ENCODE results near the gene ST7. TPM values are rescaled to one million over a fixed set of nuclear protein-coding genes. Genes with fewer than 3 reads are reported as not detected.

The ST7 gene
- total and polyA plus RNA-seq, 2 experiments from 2014 or later, result 9.9 to 18.3 TPM

DNA sequence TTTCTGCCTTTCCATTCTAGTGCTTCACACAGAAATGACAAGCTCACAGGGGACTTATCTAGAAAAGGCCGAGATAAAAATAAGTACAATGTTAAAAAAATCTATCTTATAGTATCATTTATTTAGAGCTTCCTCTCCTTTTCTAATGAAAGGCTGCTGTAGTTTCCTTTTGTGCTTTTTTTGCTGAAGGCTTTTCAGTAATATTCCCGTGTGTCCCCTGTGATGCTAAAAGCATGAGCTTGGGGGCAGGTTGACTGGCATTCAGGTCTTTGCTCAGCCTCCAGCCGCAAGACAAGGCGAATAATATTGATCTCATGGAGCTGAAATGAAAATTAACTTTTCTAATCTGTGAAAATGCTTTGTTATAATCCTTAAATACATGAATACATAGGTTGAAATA, 143.0 kb downstream of the ST7 start:
- Mint-ChIP-seq H3K4me1 (no peaks in the 10 kb centered on the region; the same call in 2 of the 3 replicates), H3K27ac (no peak overlapping the region), H3K27me3 (ENCODE audit: insufficient read depth, low read depth, poor library complexity) (no peaks in the 10 kb centered on the region), H3K4me3 (no peak overlapping the region), H3K36me3 (ENCODE audit: low read depth) (no peaks in the 10 kb centered on the region), H3K9me3 (no peaks in the 10 kb centered on the region)
- TF ChIP-seq STAT1 (IDR thresholded peaks at IDR 0.05; ENCODE audit: unreplicated experiment) (no peak), ZNF114 (CRISPR knock-in tag; IDR thresholded peaks at IDR 0.05) (no peak), JUNB (IDR thresholded peaks at IDR 0.05; ENCODE audit: unreplicated experiment) (no peak), POLR2AphosphoS5 (IDR thresholded peaks at IDR 0.05; ENCODE audit: low read depth) (no peak), NANOG (IDR thresholded peaks at IDR 0.05; ENCODE audit: borderline replicate concordance) (no peak), EZH2phosphoT487 (IDR thresholded peaks at IDR 0.05; ENCODE audit: unreplicated experiment) (no peak), ZNF331 (CRISPR knock-in tag; IDR thresholded peaks at IDR 0.05; ENCODE audit: low read depth) (no peak), EZH2 (IDR thresholded peaks at IDR 0.05; ENCODE audit: low read depth, unreplicated experiment) (no peak), CREB1 (CRISPR knock-in tag; IDR thresholded peaks at IDR 0.05; ENCODE audit: low read depth) (no peak)
- TF ChIP-seq, protein P1, sequence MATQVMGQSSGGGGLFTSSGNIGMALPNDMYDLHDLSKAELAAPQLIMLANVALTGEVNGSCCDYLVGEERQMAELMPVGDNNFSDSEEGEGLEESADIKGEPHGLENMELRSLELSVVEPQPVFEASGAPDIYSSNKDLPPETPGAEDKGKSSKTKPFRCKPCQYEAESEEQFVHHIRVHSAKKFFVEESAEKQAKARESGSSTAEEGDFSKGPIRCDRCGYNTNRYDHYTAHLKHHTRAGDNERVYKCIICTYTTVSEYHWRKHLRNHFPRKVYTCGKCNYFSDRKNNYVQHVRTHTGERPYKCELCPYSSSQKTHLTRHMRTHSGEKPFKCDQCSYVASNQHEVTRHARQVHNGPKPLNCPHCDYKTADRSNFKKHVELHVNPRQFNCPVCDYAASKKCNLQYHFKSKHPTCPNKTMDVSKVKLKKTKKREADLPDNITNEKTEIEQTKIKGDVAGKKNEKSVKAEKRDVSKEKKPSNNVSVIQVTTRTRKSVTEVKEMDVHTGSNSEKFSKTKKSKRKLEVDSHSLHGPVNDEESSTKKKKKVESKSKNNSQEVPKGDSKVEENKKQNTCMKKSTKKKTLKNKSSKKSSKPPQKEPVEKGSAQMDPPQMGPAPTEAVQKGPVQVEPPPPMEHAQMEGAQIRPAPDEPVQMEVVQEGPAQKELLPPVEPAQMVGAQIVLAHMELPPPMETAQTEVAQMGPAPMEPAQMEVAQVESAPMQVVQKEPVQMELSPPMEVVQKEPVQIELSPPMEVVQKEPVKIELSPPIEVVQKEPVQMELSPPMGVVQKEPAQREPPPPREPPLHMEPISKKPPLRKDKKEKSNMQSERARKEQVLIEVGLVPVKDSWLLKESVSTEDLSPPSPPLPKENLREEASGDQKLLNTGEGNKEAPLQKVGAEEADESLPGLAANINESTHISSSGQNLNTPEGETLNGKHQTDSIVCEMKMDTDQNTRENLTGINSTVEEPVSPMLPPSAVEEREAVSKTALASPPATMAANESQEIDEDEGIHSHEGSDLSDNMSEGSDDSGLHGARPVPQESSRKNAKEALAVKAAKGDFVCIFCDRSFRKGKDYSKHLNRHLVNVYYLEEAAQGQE (IDR thresholded peaks at IDR 0.05; ENCODE audit: unreplicated experiment), result no peak
- TF ChIP-seq, protein P2, sequence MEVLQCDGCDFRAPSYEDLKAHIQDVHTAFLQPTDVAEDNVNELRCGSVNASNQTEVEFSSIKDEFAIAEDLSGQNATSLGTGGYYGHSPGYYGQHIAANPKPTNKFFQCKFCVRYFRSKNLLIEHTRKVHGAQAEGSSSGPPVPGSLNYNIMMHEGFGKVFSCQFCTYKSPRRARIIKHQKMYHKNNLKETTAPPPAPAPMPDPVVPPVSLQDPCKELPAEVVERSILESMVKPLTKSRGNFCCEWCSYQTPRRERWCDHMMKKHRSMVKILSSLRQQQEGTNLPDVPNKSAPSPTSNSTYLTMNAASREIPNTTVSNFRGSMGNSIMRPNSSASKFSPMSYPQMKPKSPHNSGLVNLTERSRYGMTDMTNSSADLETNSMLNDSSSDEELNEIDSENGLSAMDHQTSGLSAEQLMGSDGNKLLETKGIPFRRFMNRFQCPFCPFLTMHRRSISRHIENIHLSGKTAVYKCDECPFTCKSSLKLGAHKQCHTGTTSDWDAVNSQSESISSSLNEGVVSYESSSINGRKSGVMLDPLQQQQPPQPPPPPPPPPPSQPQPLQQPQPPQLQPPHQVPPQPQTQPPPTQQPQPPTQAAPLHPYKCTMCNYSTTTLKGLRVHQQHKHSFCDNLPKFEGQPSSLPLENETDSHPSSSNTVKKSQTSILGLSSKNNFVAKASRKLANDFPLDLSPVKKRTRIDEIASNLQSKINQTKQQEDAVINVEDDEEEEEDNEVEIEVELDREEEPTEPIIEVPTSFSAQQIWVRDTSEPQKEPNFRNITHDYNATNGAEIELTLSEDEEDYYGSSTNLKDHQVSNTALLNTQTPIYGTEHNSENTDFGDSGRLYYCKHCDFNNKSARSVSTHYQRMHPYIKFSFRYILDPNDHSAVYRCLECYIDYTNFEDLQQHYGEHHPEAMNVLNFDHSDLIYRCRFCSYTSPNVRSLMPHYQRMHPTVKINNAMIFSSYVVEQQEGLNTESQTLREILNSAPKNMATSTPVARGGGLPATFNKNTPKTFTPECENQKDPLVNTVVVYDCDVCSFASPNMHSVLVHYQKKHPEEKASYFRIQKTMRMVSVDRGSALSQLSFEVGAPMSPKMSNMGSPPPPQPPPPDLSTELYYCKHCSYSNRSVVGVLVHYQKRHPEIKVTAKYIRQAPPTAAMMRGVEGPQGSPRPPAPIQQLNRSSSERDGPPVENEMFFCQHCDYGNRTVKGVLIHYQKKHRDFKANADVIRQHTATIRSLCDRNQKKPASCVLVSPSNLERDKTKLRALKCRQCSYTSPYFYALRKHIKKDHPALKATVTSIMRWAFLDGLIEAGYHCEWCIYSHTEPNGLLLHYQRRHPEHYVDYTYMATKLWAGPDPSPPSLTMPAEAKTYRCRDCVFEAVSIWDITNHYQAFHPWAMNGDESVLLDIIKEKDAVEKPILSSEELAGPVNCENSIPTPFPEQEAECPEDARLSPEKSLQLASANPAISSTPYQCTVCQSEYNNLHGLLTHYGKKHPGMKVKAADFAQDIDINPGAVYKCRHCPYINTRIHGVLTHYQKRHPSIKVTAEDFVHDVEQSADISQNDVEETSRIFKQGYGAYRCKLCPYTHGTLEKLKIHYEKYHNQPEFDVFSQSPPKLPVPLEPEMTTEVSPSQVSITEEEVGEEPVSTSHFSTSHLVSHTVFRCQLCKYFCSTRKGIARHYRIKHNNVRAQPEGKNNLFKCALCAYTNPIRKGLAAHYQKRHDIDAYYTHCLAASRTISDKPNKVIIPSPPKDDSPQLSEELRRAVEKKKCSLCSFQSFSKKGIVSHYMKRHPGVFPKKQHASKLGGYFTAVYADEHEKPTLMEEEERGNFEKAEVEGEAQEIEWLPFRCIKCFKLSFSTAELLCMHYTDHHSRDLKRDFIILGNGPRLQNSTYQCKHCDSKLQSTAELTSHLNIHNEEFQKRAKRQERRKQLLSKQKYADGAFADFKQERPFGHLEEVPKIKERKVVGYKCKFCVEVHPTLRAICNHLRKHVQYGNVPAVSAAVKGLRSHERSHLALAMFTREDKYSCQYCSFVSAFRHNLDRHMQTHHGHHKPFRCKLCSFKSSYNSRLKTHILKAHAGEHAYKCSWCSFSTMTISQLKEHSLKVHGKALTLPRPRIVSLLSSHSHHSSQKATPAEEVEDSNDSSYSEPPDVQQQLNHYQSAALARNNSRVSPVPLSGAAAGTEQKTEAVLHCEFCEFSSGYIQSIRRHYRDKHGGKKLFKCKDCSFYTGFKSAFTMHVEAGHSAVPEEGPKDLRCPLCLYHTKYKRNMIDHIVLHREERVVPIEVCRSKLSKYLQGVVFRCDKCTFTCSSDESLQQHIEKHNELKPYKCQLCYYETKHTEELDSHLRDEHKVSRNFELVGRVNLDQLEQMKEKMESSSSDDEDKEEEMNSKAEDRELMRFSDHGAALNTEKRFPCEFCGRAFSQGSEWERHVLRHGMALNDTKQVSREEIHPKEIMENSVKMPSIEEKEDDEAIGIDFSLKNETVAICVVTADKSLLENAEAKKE (CRISPR knock-in tag; IDR thresholded peaks at IDR 0.05), result no peak
- TF ChIP-seq, protein P3, sequence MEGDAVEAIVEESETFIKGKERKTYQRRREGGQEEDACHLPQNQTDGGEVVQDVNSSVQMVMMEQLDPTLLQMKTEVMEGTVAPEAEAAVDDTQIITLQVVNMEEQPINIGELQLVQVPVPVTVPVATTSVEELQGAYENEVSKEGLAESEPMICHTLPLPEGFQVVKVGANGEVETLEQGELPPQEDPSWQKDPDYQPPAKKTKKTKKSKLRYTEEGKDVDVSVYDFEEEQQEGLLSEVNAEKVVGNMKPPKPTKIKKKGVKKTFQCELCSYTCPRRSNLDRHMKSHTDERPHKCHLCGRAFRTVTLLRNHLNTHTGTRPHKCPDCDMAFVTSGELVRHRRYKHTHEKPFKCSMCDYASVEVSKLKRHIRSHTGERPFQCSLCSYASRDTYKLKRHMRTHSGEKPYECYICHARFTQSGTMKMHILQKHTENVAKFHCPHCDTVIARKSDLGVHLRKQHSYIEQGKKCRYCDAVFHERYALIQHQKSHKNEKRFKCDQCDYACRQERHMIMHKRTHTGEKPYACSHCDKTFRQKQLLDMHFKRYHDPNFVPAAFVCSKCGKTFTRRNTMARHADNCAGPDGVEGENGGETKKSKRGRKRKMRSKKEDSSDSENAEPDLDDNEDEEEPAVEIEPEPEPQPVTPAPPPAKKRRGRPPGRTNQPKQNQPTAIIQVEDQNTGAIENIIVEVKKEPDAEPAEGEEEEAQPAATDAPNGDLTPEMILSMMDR (conservative IDR thresholded peaks at IDR 0.05; ENCODE audit: low read depth in 2 of 2), result no peak
- TF ChIP-seq, protein P4, sequence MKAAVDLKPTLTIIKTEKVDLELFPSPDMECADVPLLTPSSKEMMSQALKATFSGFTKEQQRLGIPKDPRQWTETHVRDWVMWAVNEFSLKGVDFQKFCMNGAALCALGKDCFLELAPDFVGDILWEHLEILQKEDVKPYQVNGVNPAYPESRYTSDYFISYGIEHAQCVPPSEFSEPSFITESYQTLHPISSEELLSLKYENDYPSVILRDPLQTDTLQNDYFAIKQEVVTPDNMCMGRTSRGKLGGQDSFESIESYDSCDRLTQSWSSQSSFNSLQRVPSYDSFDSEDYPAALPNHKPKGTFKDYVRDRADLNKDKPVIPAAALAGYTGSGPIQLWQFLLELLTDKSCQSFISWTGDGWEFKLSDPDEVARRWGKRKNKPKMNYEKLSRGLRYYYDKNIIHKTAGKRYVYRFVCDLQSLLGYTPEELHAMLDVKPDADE (IDR thresholded peaks at IDR 0.05), result no peak
- DNase-seq (ENCODE audit: low spot score), result no peak
- Histone ChIP-seq H3K27ac (ENCODE audit: low read depth) (no peak overlapping the region), H3K9me2 (ENCODE audit: insufficient read depth) (no peaks in the 10 kb centered on the region), H3K4me2 (no peak overlapping the region), H3K4me1 (ENCODE audit: insufficient read depth) (0 out of 2 replicates have a peak, but pooled peaks cover 5% of the 10 kb centered on the region), H3F3A (replicated peaks; ENCODE audit: low read depth) (no peaks in the 10 kb centered on the region), H3K36me3 (ENCODE audit: insufficient read depth) (no peaks in the 10 kb centered on the region), H4K20me1 (replicated peaks; ENCODE audit: insufficient read depth) (no peaks in the 10 kb centered on the region), H3K27me3 (ENCODE audit: insufficient read depth) (no peaks in the 10 kb centered on the region), H3K79me2 (replicated peaks; ENCODE audit: insufficient read depth) (no peaks in the 10 kb centered on the region), H3K4me3 (no peak overlapping the region), H2AFZ (no peak overlapping the region)
- ATAC-seq, result no peak
